H9 (cell line): ENCODE data around the gene SLC41A1. TPM values are rescaled to one million over a fixed set of nuclear protein-coding genes. Genes with fewer than 3 reads are reported as not detected.

Experiments
- DNase-seq: peaks from one replicate; pipeline ENCODE4 v3.0.0-alpha.2; 2017
- H2AFZ ChIP-seq: one replicate; pipeline ENCODE4 v1.6.1; 2013; ENCODE audit warnings: mild to moderate bottlenecking, low read length, control low read depth, moderate library complexity
- H2AK5ac ChIP-seq: 2 replicates; pipeline ENCODE4 v1.6.1; 2013; ENCODE audit warnings: low read length, control low read depth, mixed read lengths; ENCODE audit not compliant: insufficient read length
- H2BK120ac ChIP-seq: one replicate; pipeline ENCODE4 v1.6.1; 2013; ENCODE audit warnings: low read depth, mild to moderate bottlenecking, low read length, control low read depth, inconsistent platforms; ENCODE audit not compliant: poor library complexity, severe bottlenecking
- H2BK12ac ChIP-seq: 2 replicates; pipeline ENCODE4 v1.6.1; 2013; ENCODE audit warnings: low read length, control low read depth, mixed read lengths, low read depth; ENCODE audit not compliant: insufficient read length
- H2BK15ac ChIP-seq: 2 replicates; pipeline ENCODE4 v1.6.1; 2013; ENCODE audit warnings: low read depth, low read length, control low read depth
- H2BK20ac ChIP-seq: one replicate; pipeline ENCODE4 v1.6.1; 2013; ENCODE audit warnings: low read depth, mild to moderate bottlenecking, low read length, control low read depth, inconsistent platforms; ENCODE audit not compliant: poor library complexity, severe bottlenecking
- H2BK5ac ChIP-seq: 2 replicates; pipeline ENCODE4 v1.6.1; 2013; ENCODE audit warnings: low read length, control low read depth, mixed read lengths; ENCODE audit not compliant: insufficient read length
- H3K14ac ChIP-seq: 2 replicates; pipeline ENCODE4 v1.6.1; 2013; ENCODE audit warnings: low read length, control low read depth; ENCODE audit not compliant: insufficient read depth
- H3K18ac ChIP-seq: 2 replicates; pipeline ENCODE4 v1.6.1; 2013; ENCODE audit warnings: low read depth, mild to moderate bottlenecking, mixed read lengths, low read length, control low read depth; ENCODE audit not compliant: insufficient read length
- H3K23ac ChIP-seq: 2 replicates; pipeline ENCODE4 v1.6.1; 2013; ENCODE audit warnings: low read length, control low read depth, mixed read lengths, low read depth; ENCODE audit not compliant: insufficient read length
- H3K23me2 ChIP-seq: 2 replicates; pipeline ENCODE4 v1.6.1; 2013; ENCODE audit warnings: low read depth, mild to moderate bottlenecking, mixed read lengths, low read length, control low read depth; ENCODE audit not compliant: insufficient read length, poor library complexity, severe bottlenecking
- H3K27ac ChIP-seq: 2 replicates; pipeline ENCODE4 v1.5.1; 2013; ENCODE audit warnings: low read length, control low read depth, mixed read lengths, low read depth; ENCODE audit not compliant: insufficient read length
- H3K27me3 ChIP-seq: 2 replicates; pipeline ENCODE4 v1.6.1; 2013; ENCODE audit warnings: low read length, control low read depth, inconsistent platforms; ENCODE audit not compliant: insufficient read depth
- H3K4ac ChIP-seq: 2 replicates; pipeline ENCODE4 v1.6.1; 2013; ENCODE audit warnings: low read depth, mild to moderate bottlenecking, control low read depth, inconsistent platforms, low read length, moderate library complexity
- H3K4me1 ChIP-seq: 2 replicates; pipeline ENCODE4 v1.6.1; 2013; ENCODE audit warnings: low read length, control low read depth, inconsistent platforms; ENCODE audit not compliant: insufficient read depth
- H3K4me2 ChIP-seq: 2 replicates; pipeline ENCODE4 v1.6.1; 2013; ENCODE audit warnings: low read length, control low read depth, mixed read lengths; ENCODE audit not compliant: insufficient read length, insufficient read depth
- H3K56ac ChIP-seq: 2 replicates; pipeline ENCODE4 v1.6.1; 2013; ENCODE audit warnings: low read depth, mild to moderate bottlenecking, mixed read lengths, low read length, control low read depth; ENCODE audit not compliant: insufficient read length
- H3K79me1 ChIP-seq: 2 replicates; pipeline ENCODE4 v1.6.1; 2013; ENCODE audit warnings: low read depth, mild to moderate bottlenecking, moderate library complexity, low read length, control low read depth, inconsistent platforms; ENCODE audit not compliant: insufficient read depth, poor library complexity, severe bottlenecking
- H3K79me2 ChIP-seq: 2 replicates; pipeline ENCODE4 v1.6.1; 2013; ENCODE audit warnings: low read length, control low read depth, inconsistent platforms; ENCODE audit not compliant: insufficient read depth
- H3K9ac ChIP-seq: 2 replicates; pipeline ENCODE4 v1.6.1; 2013; ENCODE audit warnings: low read length, control low read depth, mixed read lengths; ENCODE audit not compliant: insufficient read length; ENCODE audit errors: extremely low read depth
- H3K9me3 ChIP-seq: one replicate; pipeline ENCODE4 v1.6.1; 2013; ENCODE audit warnings: low read depth, low read length, inconsistent platforms; ENCODE audit not compliant: control insufficient read depth
- H3T11ph ChIP-seq: one replicate; pipeline ENCODE4 v1.6.1; 2013; ENCODE audit warnings: mild to moderate bottlenecking, low read length, control low read depth, inconsistent platforms
- H4K20me1 ChIP-seq: one replicate; pipeline ENCODE4 v1.6.1; 2013; ENCODE audit not compliant: control insufficient read depth, insufficient read length, insufficient read depth
- H4K5ac ChIP-seq: 2 replicates; pipeline ENCODE4 v1.6.1; 2013; ENCODE audit warnings: low read depth, mild to moderate bottlenecking, mixed read lengths, low read length, control low read depth; ENCODE audit not compliant: insufficient read length
- H4K8ac ChIP-seq: replicated peaks from 2 replicates; pipeline ENCODE4 v1.6.1; 2013; ENCODE audit warnings: low read length, control low read depth, mixed read lengths, low read depth; ENCODE audit not compliant: insufficient read length
- H4K91ac ChIP-seq: 2 replicates; pipeline ENCODE4 v1.6.1; 2013; ENCODE audit warnings: low read depth, mild to moderate bottlenecking, moderate library complexity, mixed read lengths, low read length, control low read depth; ENCODE audit not compliant: insufficient read length
- H3K27ac Mint-ChIP-seq, 3 experiments: 2 replicates in 2 of 3; 3 replicates in 1 of 3; pipeline ENCODE4 v1.8.0; 2020 to 2021; ENCODE audit warnings: mixed read lengths in 3 of 3, mild to moderate bottlenecking in 1 of 3, moderate library complexity in 1 of 3
- H3K27me3 Mint-ChIP-seq: 2 replicates; pipeline ENCODE4 v1.8.0; 2021; ENCODE audit warnings: low read depth, mild to moderate bottlenecking, moderate library complexity, mixed read lengths
- H3K36me3 Mint-ChIP-seq, 3 experiments: 2 replicates in 2 of 3; 3 replicates in 1 of 3; pipeline ENCODE4 v1.8.0; 2020 to 2021; ENCODE audit warnings: low read depth in 3 of 3, mixed read lengths in 3 of 3; ENCODE audit not compliant: insufficient read depth in 1 of 3
- H3K4me1 Mint-ChIP-seq, 2 experiments: 2 replicates each; pipeline ENCODE4 v1.8.0; 2020; ENCODE audit warnings: mixed read lengths in 2 of 2
- H3K4me3 Mint-ChIP-seq, 2 experiments: 2 replicates in 1 of 2; 3 replicates in 1 of 2; pipeline ENCODE4 v1.8.0; 2020 to 2021; ENCODE audit warnings: mild to moderate bottlenecking in 2 of 2, mixed read lengths in 2 of 2, moderate library complexity in 1 of 2
- H3K9me3 Mint-ChIP-seq, 2 experiments: 2 replicates in 1 of 2; 3 replicates in 1 of 2; pipeline ENCODE4 v1.8.0; 2020; ENCODE audit warnings: mild to moderate bottlenecking in 2 of 2, mixed read lengths in 2 of 2, moderate library complexity in 1 of 2
- CTCF ChIP-seq: fragments of 200-600 bp; sonication (generic); conservative IDR thresholded peaks from 3 replicates; pipeline ENCODE4 v1.8.0; 2021; ENCODE audit warnings: antibody characterized with exemption, mild to moderate bottlenecking
- WGBS: extraction: QIAGEN DNeasy Blood & Tissue Kit; methylation state at CpG from one replicate; pipeline ENCODE4 v1.1.7; 2013; ENCODE audit warnings: missing lambda C conversion rate, low lambda C conversion rate, mixed read lengths; ENCODE audit not compliant: insufficient read length; ENCODE audit errors: extremely low coverage; 5-methylcytosine and 5-hydroxymethylcytosine counted together
- total RNA-seq: library from RNA; stranded (reverse); gene quantifications from 2 replicates; pipeline ENCODE4 v1.2.1, GENCODE V29; 2021

The SLC41A1 gene
- total RNA-seq, 1 experiment from 2014 or later, result 18.2 TPM

DNA sequence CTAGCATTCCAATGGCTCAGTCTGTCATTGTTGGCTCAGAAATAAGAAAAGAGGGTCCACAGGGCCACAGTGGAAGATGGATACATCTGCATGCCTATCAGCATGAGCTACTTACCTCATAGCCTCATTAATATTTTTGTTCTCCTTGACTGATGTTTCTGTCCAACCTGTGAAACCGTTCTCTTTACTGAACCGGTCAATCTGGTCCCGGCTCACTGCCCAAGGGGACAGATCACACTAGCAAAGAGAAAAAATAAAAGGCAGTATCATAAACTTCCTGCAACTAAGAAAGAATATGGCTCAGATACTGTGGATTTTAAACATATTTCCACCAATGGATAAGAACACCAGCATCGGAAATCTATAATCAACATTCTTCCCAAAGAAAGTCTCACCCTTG, 42.4 kb downstream of the SLC41A1 start:
- H3K4me3 Mint-ChIP-seq, result no peak overlapping the region
- no CpG with 5 or more reads among the region's 4 CpGs for WGBS
- no peak for DNase-seq
- Histone ChIP-seq H4K20me1 (no peaks in the 10 kb centered on the region), H3K23me2 (peaks cover 6% of the 10 kb centered on the region), H4K8ac (no peak overlapping the region), H3K4me2 (no peak overlapping the region), H2BK20ac (no peak overlapping the region), H3K23ac (no peak overlapping the region), H3K79me2 (no peaks in the 10 kb centered on the region), H3K56ac (no peak overlapping the region), H4K91ac (no peak overlapping the region), H2BK5ac (no peak overlapping the region), H3K4me1 (no peaks in the 10 kb centered on the region), H2AFZ (no peak overlapping the region), H2BK15ac (no peak overlapping the region), H2BK120ac (no peak overlapping the region), H4K5ac (no peak overlapping the region), H3K79me1 (no peaks in the 10 kb centered on the region), H3K18ac (no peak overlapping the region), H3K4ac (no peak overlapping the region), H2BK12ac (no peak overlapping the region), H3K27me3 (peaks cover 3% of the 10 kb centered on the region; the same call in 1 of the 2 replicates), H3T11ph (no peak overlapping the region), H3K14ac (no peak overlapping the region), H3K9ac (no peak overlapping the region), H2AK5ac (no peak overlapping the region), H3K27ac (no peak overlapping the region), H3K9me3 (no peaks in the 10 kb centered on the region)
- H3K4me1 Mint-ChIP-seq, result peaks cover 17 to 25% of the 10 kb centered on the region in 2 experiments
- peaks cover 39% of the 10 kb centered on the region for H3K27me3 Mint-ChIP-seq
- TF ChIP-seq CTCF, result no peak
- H3K27ac Mint-ChIP-seq, result no peak overlapping the region
- peaks cover 4 to 5% of the 10 kb centered on the region in 2 experiments; a peak in 2 of 5 replicates for H3K9me3 Mint-ChIP-seq
- H3K36me3 Mint-ChIP-seq, result peaks cover 0 to 4% (median 3%) of the 10 kb centered on the region in 3 experiments; a peak in 3 of 7 replicates
